Keratinocyte (primary cell): ENCODE measurements around the gene PURA. TPM values are rescaled to one million over a fixed set of nuclear protein-coding genes. Genes with fewer than 3 reads are reported as not detected.
A peak's percentile ranks its signal among the peaks of the same experiment; 100 is the strongest.

ENCODE experiments used
- DNase-seq: peaks from one replicate; pipeline ENCODE4 v3.0.0-alpha.2; 2011; ENCODE audit warnings: low read depth, missing footprints, low spot score
- FAIRE-seq: peaks from 2 replicates; lab custom pipeline; 2011; peaks lifted over from hg19 to GRCh38; lab: Jason Lieb, UNC
- H2AFZ ChIP-seq: 2 replicates; pipeline ENCODE4 v1.6.0; 2012; ENCODE audit warnings: low read length, control low read depth, inconsistent platforms; ENCODE audit not compliant: control insufficient read depth
- H3K27ac ChIP-seq: 2 replicates; pipeline ENCODE4 v1.5.1; 2011; ENCODE audit warnings: low read length; ENCODE audit not compliant: control insufficient read depth, insufficient read depth
- H3K27me3 ChIP-seq: 3 replicates; pipeline ENCODE4 v1.6.0; 2011; ENCODE audit warnings: low read length; ENCODE audit not compliant: control insufficient read depth, insufficient read depth; ENCODE audit errors: extremely low read depth
- H3K36me3 ChIP-seq, 2 experiments: 2 replicates in 1 of 2; 3 replicates in 1 of 2; pipeline ENCODE4 v1.5.1; 2011; ENCODE audit warnings: low read length in 2 of 2, mild to moderate bottlenecking in 1 of 2; ENCODE audit not compliant: control insufficient read depth in 2 of 2, insufficient read depth in 2 of 2; ENCODE audit errors: extremely low read depth in 1 of 2
- H3K4me1 ChIP-seq: 3 replicates; pipeline ENCODE4 v1.5.1; 2011; ENCODE audit warnings: low read length; ENCODE audit not compliant: control insufficient read depth, insufficient read depth; ENCODE audit errors: extremely low read depth
- H3K4me2 ChIP-seq: 3 replicates; pipeline ENCODE4 v1.6.0; 2011; ENCODE audit warnings: low read depth, low read length; ENCODE audit not compliant: control insufficient read depth, insufficient read depth; ENCODE audit errors: extremely low read depth
- H3K4me3 ChIP-seq, 3 experiments: fragments of 200-600 bp in 1 of 3; sonication (generic) in 1 of 3; 2 replicates in 2 of 3; 3 replicates in 1 of 3; pipeline ENCODE4 v1.5.1; 2011 to 2016; ENCODE audit warnings: low read length in 3 of 3, mild to moderate bottlenecking in 3 of 3, control low read depth in 2 of 3, inconsistent platforms in 1 of 3, low read depth in 1 of 3, mixed read lengths in 1 of 3, mixed run types in 1 of 3, moderate library complexity in 1 of 3; ENCODE audit not compliant: control insufficient read depth in 2 of 3, insufficient read depth in 2 of 3; ENCODE audit errors: extremely low read depth in 1 of 3
- H3K79me2 ChIP-seq: 2 replicates; pipeline ENCODE4 v1.6.0; 2012; ENCODE audit warnings: low read length; ENCODE audit not compliant: control insufficient read depth, insufficient read depth
- H3K9ac ChIP-seq: 3 replicates; pipeline ENCODE4 v1.6.0; 2011; ENCODE audit warnings: low read length; ENCODE audit not compliant: control insufficient read depth, insufficient read depth; ENCODE audit errors: extremely low read depth
- H3K9me1 ChIP-seq: 3 replicates; pipeline ENCODE4 v1.6.0; 2011; ENCODE audit warnings: low read length; ENCODE audit not compliant: control insufficient read depth, insufficient read depth; ENCODE audit errors: extremely low read depth
- H3K9me3 ChIP-seq: 2 replicates; pipeline ENCODE4 v1.5.1; 2012; ENCODE audit warnings: low read depth, low read length; ENCODE audit not compliant: control insufficient read depth
- H4K20me1 ChIP-seq: 3 replicates; pipeline ENCODE4 v1.6.0; 2011; ENCODE audit warnings: low read length; ENCODE audit not compliant: control insufficient read depth, insufficient read depth; ENCODE audit errors: extremely low read depth
- CTCF ChIP-seq, 3 experiments: IDR thresholded peaks in 1 of 3; conservative IDR thresholded peaks in 1 of 3; optimal IDR thresholded peaks in 1 of 3; 2 replicates in 2 of 3; 3 replicates in 1 of 3; pipeline versions ENCODE3 to v1.5.1; 2011; ENCODE audit warnings: low read length in 3 of 3, mild to moderate bottlenecking in 3 of 3, moderate library complexity in 2 of 3, control low read depth in 1 of 3, inconsistent platforms in 1 of 3; ENCODE audit not compliant: insufficient read depth in 2 of 3; ENCODE audit errors: extremely low read depth in 1 of 3
- EZH2 ChIP-seq: IDR thresholded peaks from one replicate; pipeline ENCODE4 v1.6.1; 2012; ENCODE audit warnings: inconsistent platforms, mild to moderate bottlenecking, low read length, moderate library complexity
- dilution Hi-C: fragments of 300-500 bp; cut with MboI; formaldehyde crosslinking; loops from one replicate; pipeline ENCODE4 v1.7.0; 2020; ENCODE audit warnings: low sequenced_read_pairs; ENCODE audit not compliant: extremely low pct_ligation_motif_present
- polyA minus RNA-seq, 3 experiments: library from RNA; depleted of rRNA, polyadenylated mRNA; stranded (reverse); fragments of >200 nt; gene quantifications; 1 replicate in 1 of 3; 2 replicates in 1 of 3; 3 replicates in 1 of 3; pipeline ENCODE4 v1.2.3, GENCODE V29; 2011
- polyA plus RNA-seq, 5 experiments: library from polyadenylated mRNA; depleted of rRNA in 3 of 5; stranded (reverse) in 3 of 5; stranded (forward) in 1 of 5; unstranded in 1 of 5; fragments of >200 nt; gene quantifications; 1 replicate in 1 of 5; 2 replicates in 3 of 5; 3 replicates in 1 of 5; pipeline versions ENCODE4 v1.2.1 to v1.2.3, GENCODE V29; 2011 to 2012; ENCODE audit warnings: missing spikeins in 2 of 5, low read depth in 1 of 5, low replicate concordance in 1 of 5

Gene PURA
- 2.2 to 4.1 TPM (median 3.0 TPM) in 3 replicates for polyA plus RNA-seq
- 4.8 TPM for polyA plus RNA-seq (2011; ENCODE audit: low read depth)
- polyA plus RNA-seq (2011; cell fraction: cytosol; rRNA removed), result 2.1 and 2.9 TPM in 2 replicates
- 3.1 and 4.3 TPM in 2 replicates for polyA plus RNA-seq (2011; cell fraction: nucleus; rRNA removed)
- polyA plus RNA-seq (2012; ENCODE audit: low replicate concordance), result 4.9 and 5.4 TPM in 2 replicates
- polyA minus RNA-seq, result 1.6 to 6.1 TPM (median 2.9 TPM) in 3 replicates
- 5.2 TPM for polyA minus RNA-seq (2011; cell fraction: cytosol; rRNA and poly(A)+ RNA removed)
- polyA minus RNA-seq (2011; cell fraction: nucleus; rRNA and poly(A)+ RNA removed), result 5.6 and 9.9 TPM in 2 replicates

- dilution Hi-C loops, result no loop called here
- peak within 1 kb of the TSS; percentile 72 for H2AFZ ChIP-seq
- H3K27me3 ChIP-seq, result no peaks in the 10 kb centered on the region
- no peaks in the 10 kb centered on the region for H3K9me1 ChIP-seq
- peak within 1 kb of the TSS; percentile 58 to 80 (median 62) for H3K4me3 ChIP-seq
- TF ChIP-seq EZH2 (no peak), CTCF (optimal IDR thresholded peaks at IDR 0.05 in 1 of 3, IDR thresholded peaks at IDR 0.05 in 1 of 3, conservative IDR thresholded peaks at IDR 0.05 in 1 of 3; ENCODE audit: extremely low read depth in 1 of 3, insufficient read depth in 2 of 3, low read length in 3 of 3) (no peak)
- H3K4me1 ChIP-seq, result peaks cover 19% of the 10 kb centered on the region
- no peaks in the 10 kb centered on the region for H3K36me3 ChIP-seq
- FAIRE-seq, result no peak
- peak; percentile 76 for DNase-seq
- H4K20me1 ChIP-seq, result no peaks in the 10 kb centered on the region
- peak within 1 kb of the TSS; percentile 79 for H3K4me2 ChIP-seq
- H3K9me3 ChIP-seq, result no peaks in the 10 kb centered on the region
- peak within 1 kb of the TSS; percentile 50 for H3K27ac ChIP-seq
- peak within 1 kb of the TSS; percentile 83 for H3K9ac ChIP-seq
- H3K79me2 ChIP-seq, result peaks cover 84% of the 10 kb centered on the region
Measured at GRCh38 chr5:140113699-140114263, at the start of gene PURA. Gene PURA, plus strand, starts transcription at chr5:140114109. Its CDS starts 73 bp downstream, at chr5:140114182.

GRCh38 chr5:140072812-140073211 lies 41.1 kb upstream of the PURA start:
- H3K9me1 ChIP-seq, result no peaks in the 10 kb centered on the region
- no peaks in the 10 kb centered on the region for H3K9me3 ChIP-seq
- no peak overlapping the region for H3K4me2 ChIP-seq
- H3K27me3 ChIP-seq, result no peaks in the 10 kb centered on the region
- dilution Hi-C loops, result loop anchor here (25.0 kb wide), 1 partner anchor 89 kb away; no protein-coding TSS in a partner anchor
- H2AFZ ChIP-seq, result no peak overlapping the region
- H3K36me3 ChIP-seq, result no peaks in the 10 kb centered on the region
- H3K9ac ChIP-seq, result no peak overlapping the region
- no peak for DNase-seq
- no peak for FAIRE-seq
- H3K4me3 ChIP-seq, result no peak overlapping the region
- H3K27ac ChIP-seq, result no peak overlapping the region
- TF ChIP-seq CTCF (optimal IDR thresholded peaks at IDR 0.05 in 1 of 3, IDR thresholded peaks at IDR 0.05 in 1 of 3, conservative IDR thresholded peaks at IDR 0.05 in 1 of 3; ENCODE audit: extremely low read depth in 1 of 3, insufficient read depth in 2 of 3, low read length in 3 of 3) (no peak), EZH2 (no peak)
- no peaks in the 10 kb centered on the region for H3K4me1 ChIP-seq
- H3K79me2 ChIP-seq, result no peaks in the 10 kb centered on the region
- H4K20me1 ChIP-seq, result no peaks in the 10 kb centered on the region
